ENCODE measurements around the gene EGFR.

EGFR gene

DNA sequence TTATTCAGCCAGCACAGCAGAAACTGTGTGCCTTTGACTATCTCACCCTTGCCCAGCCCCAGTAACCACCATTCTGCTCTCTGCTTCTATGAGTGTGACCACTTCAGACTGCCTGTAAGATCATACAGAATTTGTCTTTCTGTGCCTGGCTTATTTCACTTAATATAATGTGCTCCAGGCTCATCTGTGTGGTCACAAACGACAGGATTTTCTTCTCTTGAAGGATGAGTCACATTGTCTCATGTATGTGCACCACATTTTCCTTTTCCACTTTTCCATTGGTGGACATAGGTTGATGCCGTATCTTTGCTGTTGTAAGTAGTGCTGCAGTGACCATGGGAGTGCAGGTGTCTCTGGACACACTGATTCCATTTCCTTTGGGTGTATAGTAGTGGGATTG is 223.8 kb downstream of the EGFR start:
- TF ChIP-seq, protein P1, sequence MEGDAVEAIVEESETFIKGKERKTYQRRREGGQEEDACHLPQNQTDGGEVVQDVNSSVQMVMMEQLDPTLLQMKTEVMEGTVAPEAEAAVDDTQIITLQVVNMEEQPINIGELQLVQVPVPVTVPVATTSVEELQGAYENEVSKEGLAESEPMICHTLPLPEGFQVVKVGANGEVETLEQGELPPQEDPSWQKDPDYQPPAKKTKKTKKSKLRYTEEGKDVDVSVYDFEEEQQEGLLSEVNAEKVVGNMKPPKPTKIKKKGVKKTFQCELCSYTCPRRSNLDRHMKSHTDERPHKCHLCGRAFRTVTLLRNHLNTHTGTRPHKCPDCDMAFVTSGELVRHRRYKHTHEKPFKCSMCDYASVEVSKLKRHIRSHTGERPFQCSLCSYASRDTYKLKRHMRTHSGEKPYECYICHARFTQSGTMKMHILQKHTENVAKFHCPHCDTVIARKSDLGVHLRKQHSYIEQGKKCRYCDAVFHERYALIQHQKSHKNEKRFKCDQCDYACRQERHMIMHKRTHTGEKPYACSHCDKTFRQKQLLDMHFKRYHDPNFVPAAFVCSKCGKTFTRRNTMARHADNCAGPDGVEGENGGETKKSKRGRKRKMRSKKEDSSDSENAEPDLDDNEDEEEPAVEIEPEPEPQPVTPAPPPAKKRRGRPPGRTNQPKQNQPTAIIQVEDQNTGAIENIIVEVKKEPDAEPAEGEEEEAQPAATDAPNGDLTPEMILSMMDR (IDR thresholded peaks at IDR 0.05; ENCODE audit: low read depth, low read length, missing control alignments), result no peak
- no peak for DNase-seq (ENCODE audit: extremely low read depth, low read depth)
- H3K4me3 ChIP-seq (replicated peaks; ENCODE audit: low read depth, low read length), result no peak overlapping the region

DNA sequence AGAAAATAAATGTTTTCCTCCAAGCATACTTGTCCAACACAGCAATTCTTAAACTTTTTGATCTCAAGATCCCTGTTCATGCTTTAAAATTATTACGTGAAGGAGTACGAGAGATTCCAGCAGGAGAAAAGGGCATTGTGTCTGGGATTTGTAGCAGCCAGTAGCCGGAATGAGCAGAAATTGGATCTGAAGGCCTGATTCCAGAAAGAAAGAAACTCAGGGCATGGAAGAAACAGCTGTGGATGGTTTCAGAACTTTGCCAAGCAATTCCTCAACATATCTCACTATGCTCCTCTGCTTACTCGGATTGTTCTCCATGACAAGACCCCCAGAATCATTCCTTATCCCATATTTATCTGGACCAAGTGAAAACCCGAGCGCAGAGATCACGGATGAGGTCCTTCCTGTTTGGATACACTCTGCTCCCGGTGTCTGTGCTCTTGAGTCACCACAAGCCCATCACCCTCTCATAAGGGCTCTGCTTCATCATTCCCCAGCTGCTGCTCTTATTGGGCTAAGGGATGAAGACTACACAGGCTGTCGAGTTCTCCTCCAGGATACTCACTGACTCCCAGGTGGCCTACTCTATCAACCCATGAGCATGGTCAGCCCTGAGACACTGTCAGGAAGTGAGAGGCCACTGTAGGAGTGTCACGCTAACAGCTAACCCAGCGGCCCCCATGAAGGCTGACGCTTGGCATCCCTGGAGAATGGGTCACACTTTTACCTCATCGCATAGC is 225.4 kb downstream of the EGFR start:
- TF ChIP-seq, protein P1 (IDR thresholded peaks at IDR 0.05; ENCODE audit: low read depth, low read length, missing control alignments), result no peak
- DNase-seq (ENCODE audit: extremely low read depth, low read depth), result no peak
- no peak overlapping the region for H3K4me3 ChIP-seq (replicated peaks; ENCODE audit: low read depth, low read length)

DNA sequence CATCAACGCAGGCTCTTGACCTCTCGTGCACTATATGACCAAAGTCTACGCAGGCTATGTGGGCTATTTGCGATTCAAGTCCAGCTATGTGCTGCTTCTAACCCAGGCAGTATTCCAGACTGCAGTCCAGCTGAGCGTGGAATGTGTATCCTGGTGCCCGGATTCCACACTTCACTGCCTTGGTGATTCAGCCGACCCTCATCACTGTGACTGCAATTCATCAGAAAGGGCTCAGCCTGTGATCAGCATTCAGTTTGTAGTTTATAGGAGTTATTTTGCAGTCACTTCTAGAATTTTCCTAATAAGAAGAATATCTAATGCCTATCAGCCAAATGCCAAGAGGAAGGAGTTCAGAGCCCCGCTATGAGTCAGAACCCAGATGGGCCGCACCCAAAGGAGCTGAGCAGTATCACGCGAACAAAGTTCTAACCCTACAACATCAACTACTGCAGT is 226.5 kb downstream of the EGFR start:
- no peak for DNase-seq (ENCODE audit: extremely low read depth, low read depth)
- TF ChIP-seq, protein P1 (IDR thresholded peaks at IDR 0.05; ENCODE audit: low read depth, low read length, missing control alignments), result no peak
- no peak overlapping the region for H3K4me3 ChIP-seq (replicated peaks; ENCODE audit: low read depth, low read length)

DNA sequence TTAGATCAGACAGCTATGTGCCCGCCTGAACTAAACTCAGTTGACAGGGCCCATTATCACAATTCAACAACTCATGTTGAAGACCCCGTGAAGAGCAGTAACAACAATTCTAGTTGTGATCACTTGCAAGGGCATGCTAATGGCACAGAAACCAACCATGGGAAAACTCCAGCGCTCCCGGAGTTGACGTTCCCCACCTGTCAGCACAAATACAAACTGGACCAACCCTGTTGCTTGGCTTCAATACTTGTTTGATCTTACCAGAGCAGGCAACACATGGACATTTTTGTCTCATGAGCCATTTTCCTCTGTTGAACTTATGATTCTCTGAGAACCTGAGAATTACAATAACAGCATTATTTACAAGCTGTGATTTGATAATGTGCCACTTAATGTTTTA is 227.4 kb downstream of the EGFR start:
- TF ChIP-seq, protein P1 (IDR thresholded peaks at IDR 0.05; ENCODE audit: low read depth, low read length, missing control alignments), result no peak
- no peak for DNase-seq (ENCODE audit: extremely low read depth, low read depth)
- no peak overlapping the region for H3K4me3 ChIP-seq (replicated peaks; ENCODE audit: low read depth, low read length)

DNA sequence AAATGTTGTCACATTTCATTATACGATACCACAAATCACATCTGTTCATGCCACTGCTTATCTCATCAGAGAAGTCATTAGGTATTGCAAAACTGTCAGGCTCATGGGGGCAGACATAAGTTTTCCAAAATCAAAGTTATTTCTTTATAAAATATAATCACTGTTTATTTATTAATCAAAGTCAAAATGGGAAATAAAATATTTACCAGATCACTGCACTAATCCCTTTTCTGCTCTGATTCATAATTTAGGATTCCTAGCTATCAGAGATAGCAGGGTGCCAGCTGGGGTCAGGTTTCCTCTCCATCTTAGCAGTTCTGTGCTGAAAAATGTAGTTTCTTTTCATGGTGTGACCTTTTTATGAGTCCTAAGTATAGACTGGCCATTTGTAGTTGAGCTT is 228.6 kb downstream of the EGFR start:
- no peak for DNase-seq (ENCODE audit: extremely low read depth, low read depth)
- H3K4me3 ChIP-seq (replicated peaks; ENCODE audit: low read depth, low read length), result no peak overlapping the region
- TF ChIP-seq, protein P1 (IDR thresholded peaks at IDR 0.05; ENCODE audit: low read depth, low read length, missing control alignments), result no peak

DNA sequence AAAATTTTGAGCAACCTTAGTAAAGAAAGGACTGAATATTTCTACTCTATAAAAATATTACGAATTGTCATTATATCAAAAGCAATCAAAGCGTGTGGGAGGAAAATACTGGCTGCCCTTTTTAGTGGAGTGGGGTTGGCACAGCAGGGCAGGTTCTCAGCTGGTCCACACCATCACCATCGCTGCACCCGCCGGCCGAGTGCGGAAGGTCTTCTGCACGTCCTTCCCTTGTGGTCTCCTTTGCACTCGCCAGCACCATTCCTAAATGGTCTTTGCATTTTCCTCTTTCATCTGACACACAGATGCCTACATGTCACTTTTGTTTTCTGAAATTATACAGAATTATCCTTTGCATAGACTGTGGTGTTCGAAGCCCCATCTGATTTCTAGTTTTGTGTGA is 229.7 kb downstream of the EGFR start:
- H3K4me3 ChIP-seq (replicated peaks; ENCODE audit: low read depth, low read length), result no peak overlapping the region
- TF ChIP-seq, protein P1 (IDR thresholded peaks at IDR 0.05; ENCODE audit: low read depth, low read length, missing control alignments), result no peak
- no peak for DNase-seq (ENCODE audit: extremely low read depth, low read depth)

DNA sequence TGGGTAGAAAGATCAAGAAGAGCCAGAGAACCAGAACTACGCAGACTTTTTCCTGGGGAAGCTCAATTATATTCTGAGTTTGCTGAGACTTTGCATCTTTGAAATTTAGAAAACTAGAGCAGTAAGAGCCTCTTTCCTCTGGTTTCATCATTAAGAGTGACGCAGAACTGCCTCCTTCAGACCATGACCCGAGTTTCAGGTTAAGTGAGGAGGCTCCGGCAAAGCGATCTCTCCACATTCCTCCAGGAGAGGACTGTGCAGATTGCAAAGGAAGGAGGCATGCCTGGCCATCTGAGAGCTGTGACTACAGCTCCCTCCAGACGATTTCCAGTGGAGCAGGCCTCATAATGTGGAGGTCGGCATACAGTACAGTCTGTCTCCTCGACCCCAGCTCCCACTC is 230.5 kb downstream of the EGFR start:
- H3K4me3 ChIP-seq (replicated peaks; ENCODE audit: low read depth, low read length), result no peak overlapping the region
- DNase-seq (ENCODE audit: extremely low read depth, low read depth), result no peak
- TF ChIP-seq, protein P1 (IDR thresholded peaks at IDR 0.05; ENCODE audit: low read depth, low read length, missing control alignments), result no peak
